SU-DHL-6 (cell line): Measurements from ENCODE around the gene NR1D1.
A peak's percentile ranks its signal among the peaks of the same experiment; 100 is the strongest.

Experiments
- H2AFZ ChIP-seq: fragments of 200-600 bp; sonication (generic); 2 replicates; pipeline ENCODE4 v1.6.1; 2014; ENCODE audit warnings: low read depth, mild to moderate bottlenecking, moderate library complexity, mixed read lengths, antibody characterized with exemption, low read length; ENCODE audit not compliant: severe bottlenecking
- H3F3A ChIP-seq: fragments of 200-600 bp; shearing (Covaris generic); 2 replicates; pipeline ENCODE4 v1.6.0; 2016; ENCODE audit warnings: antibody characterized with exemption, mild to moderate bottlenecking; ENCODE audit not compliant: insufficient read depth
- H3K27ac ChIP-seq: fragments of 200-600 bp; sonication (generic); 2 replicates; pipeline ENCODE4 v1.5.1; 2016; ENCODE audit warnings: low read depth, mild to moderate bottlenecking, low read length, moderate library complexity, mixed read lengths
- H3K27me3 ChIP-seq: fragments of 200-600 bp; sonication (generic), shearing (Covaris generic); 2 replicates; pipeline ENCODE4 v1.6.0; 2014; ENCODE audit warnings: mild to moderate bottlenecking, low read length
- H3K36me3 ChIP-seq: fragments of 200-600 bp; sonication (generic); 2 replicates; pipeline ENCODE4 v1.6.1; 2014; ENCODE audit warnings: mild to moderate bottlenecking, low read length, mixed read lengths
- H3K4me2 ChIP-seq: fragments of 300-600, 200-600 bp; shearing (Covaris generic), sonication (generic); 2 replicates; pipeline ENCODE4 v1.6.0; 2014; ENCODE audit warnings: low read length, low read depth, mild to moderate bottlenecking; ENCODE audit not compliant: poor library complexity, severe bottlenecking
- H3K4me3 ChIP-seq: fragments of 200-600 bp; sonication (generic); 2 replicates; pipeline ENCODE4 v1.5.1; 2014; ENCODE audit warnings: antibody characterized with exemption, low read length, mild to moderate bottlenecking, mixed read lengths; ENCODE audit not compliant: insufficient read depth, poor library complexity, severe bottlenecking
- H3K79me2 ChIP-seq: fragments of 200-600 bp; sonication (generic); 2 replicates; pipeline ENCODE4 v1.6.1; 2014; ENCODE audit warnings: mild to moderate bottlenecking, low read length, moderate library complexity; ENCODE audit not compliant: insufficient read depth
- H3K9ac ChIP-seq: fragments of 200-600 bp; sonication (generic); 2 replicates; pipeline ENCODE4 v1.7.0; 2014; ENCODE audit warnings: mild to moderate bottlenecking, low read length
- H3K9me2 ChIP-seq: fragments of 200-600 bp; sonication (generic); replicated peaks from 2 replicates; pipeline ENCODE4 v1.6.1; 2014; ENCODE audit warnings: low read length; ENCODE audit not compliant: insufficient read depth
- H3K9me3 ChIP-seq: fragments of 200-600 bp; sonication (generic); 2 replicates; pipeline ENCODE4 v1.6.1; 2014; ENCODE audit warnings: low read length, mixed read lengths; ENCODE audit not compliant: insufficient read depth
- H4K20me1 ChIP-seq: fragments of 200-600 bp; sonication (generic); 2 replicates; pipeline ENCODE4 v1.6.1; 2014; ENCODE audit warnings: low read depth, mild to moderate bottlenecking, antibody characterized with exemption, low read length, moderate library complexity, mixed read lengths
- CTCF ChIP-seq: fragments of 200-600 bp; sonication (generic); IDR thresholded peaks from one replicate; pipeline ENCODE4 v1.5.1; 2017; ENCODE audit warnings: antibody characterized with exemption, mild to moderate bottlenecking, low read length, moderate library complexity; ENCODE audit not compliant: insufficient read depth, poor library complexity, severe bottlenecking
- EZH2phosphoT487 ChIP-seq: fragments of 200-600 bp; sonication (generic), shearing (Covaris generic); conservative IDR thresholded peaks from 2 replicates; pipeline ENCODE4 v1.6.1; 2018; ENCODE audit warnings: mild to moderate bottlenecking, antibody characterized with exemption, low read length, moderate library complexity, mixed read lengths

Gene NR1D1

GRCh38 chr17:40130352-40131042 is 30.1 kb upstream of the NR1D1 start:
- peaks cover 11% of the 10 kb centered on the region; the same call in 1 of the 2 replicates for H3F3A ChIP-seq
- H3K4me3 ChIP-seq: no peak overlapping the region
- peaks cover 31% of the 10 kb centered on the region for H3K79me2 ChIP-seq
- H3K9me2 ChIP-seq: no peaks in the 10 kb centered on the region
- no peaks in the 10 kb centered on the region for H4K20me1 ChIP-seq
- H3K4me2 ChIP-seq: no peak overlapping the region
- no peaks in the 10 kb centered on the region for H3K9me3 ChIP-seq
- no peaks in the 10 kb centered on the region for H3K27me3 ChIP-seq
- peaks cover 64% of the 10 kb centered on the region for H3K36me3 ChIP-seq
- H2AFZ ChIP-seq: no peak overlapping the region
- H3K9ac ChIP-seq: no peak overlapping the region
- H3K27ac ChIP-seq: no peak overlapping the region
- TF ChIP-seq CTCF (no peak), EZH2phosphoT487 (no peak)

DNA sequence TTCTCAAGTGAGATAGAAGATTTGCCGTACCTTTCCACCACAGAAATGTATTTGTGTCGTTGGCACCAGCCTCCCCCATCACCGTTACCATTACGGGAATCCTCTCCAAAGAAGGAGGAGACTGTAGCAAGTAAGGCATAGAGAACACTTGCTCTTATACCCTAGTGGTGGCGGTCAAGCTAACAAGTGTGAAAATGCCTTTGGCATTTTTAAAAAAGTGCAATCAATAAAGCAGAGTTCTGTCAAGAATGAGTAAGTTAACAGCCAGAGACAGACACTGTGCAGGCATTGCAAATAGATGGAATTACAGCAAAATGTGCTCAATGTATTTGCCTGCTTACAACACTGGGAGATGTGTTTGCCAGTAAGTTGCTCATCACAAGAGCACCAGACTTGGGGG is 29.1 kb upstream of the NR1D1 start:
- Histone ChIP-seq H3F3A (peaks cover 9% of the 10 kb centered on the region; the same call in 1 of the 2 replicates), H3K9me3 (no peaks in the 10 kb centered on the region), H3K36me3 (peaks cover 59% of the 10 kb centered on the region), H3K9ac (no peak overlapping the region), H3K27ac (no peak overlapping the region), H3K4me2 (no peak overlapping the region), H3K27me3 (no peaks in the 10 kb centered on the region), H3K79me2 (peaks cover 41% of the 10 kb centered on the region), H2AFZ (no peak overlapping the region), H4K20me1 (peaks cover 4% of the 10 kb centered on the region; the same call in 1 of the 2 replicates), H3K4me3 (no peak overlapping the region), H3K9me2 (no peaks in the 10 kb centered on the region)
- TF ChIP-seq EZH2phosphoT487: no peak
- TF ChIP-seq CTCF: no peak

- H3K27ac ChIP-seq: peak overlapping the region; percentile 25; the same call in 1 of the 2 replicates
- H3K4me2 ChIP-seq: peak overlapping the region; percentile 85
- no peaks in the 10 kb centered on the region for H3K27me3 ChIP-seq
- H3K79me2 ChIP-seq: peaks cover 50% of the 10 kb centered on the region
- peaks cover 4% of the 10 kb centered on the region; the same call in 1 of the 2 replicates for H4K20me1 ChIP-seq
- no peak overlapping the region for H2AFZ ChIP-seq
- peaks cover 18% of the 10 kb centered on the region; the same call in 1 of the 2 replicates for H3K36me3 ChIP-seq
- peak overlapping the region; percentile 98 for H3K9ac ChIP-seq
- H3K9me2 ChIP-seq: no peaks in the 10 kb centered on the region
- TF ChIP-seq CTCF (no peak), EZH2phosphoT487 (no peak)
- H3K4me3 ChIP-seq: peak overlapping the region; percentile 73
- H3F3A ChIP-seq: peaks cover 10% of the 10 kb centered on the region
- H3K9me3 ChIP-seq: no peaks in the 10 kb centered on the region
Measured at GRCh38 chr17:40124279-40125141, 24.1 kb upstream of the NR1D1 start.
